Ishikawa (cell line): ENCODE measurements around the gene EEFSEC.

Source experiments
- CEBPB ChIP-seq: IDR thresholded peaks from 2 replicates; pipeline ENCODE4 v1.6.1; 2012
- CREB1 ChIP-seq: IDR thresholded peaks from 2 replicates; pipeline ENCODE4 v1.6.1; 2012; ENCODE audit warnings: low read depth
- EGR1 ChIP-seq: IDR thresholded peaks from 2 replicates; pipeline ENCODE4 v1.6.1; 2012
- EP300 ChIP-seq: IDR thresholded peaks from 2 replicates; pipeline ENCODE4 v1.6.1; 2012; ENCODE audit warnings: borderline replicate concordance
- FOXM1 ChIP-seq: IDR thresholded peaks from 2 replicates; pipeline ENCODE4 v1.6.1; 2012; ENCODE audit warnings: low read depth, borderline replicate concordance
- MAX ChIP-seq: IDR thresholded peaks from 2 replicates; pipeline ENCODE4 v1.6.1; 2012
- NFIC ChIP-seq: IDR thresholded peaks from 2 replicates; pipeline ENCODE4 v1.6.1; 2012
- RAD21 ChIP-seq: IDR thresholded peaks from 2 replicates; pipeline ENCODE4 v1.6.1; 2012; ENCODE audit warnings: low read depth
- REST ChIP-seq: IDR thresholded peaks from 2 replicates; pipeline ENCODE4 v1.6.1; 2012; ENCODE audit warnings: low read depth, mild to moderate bottlenecking
- TAF1 ChIP-seq: IDR thresholded peaks from 2 replicates; pipeline ENCODE4 v1.6.1; 2012; ENCODE audit warnings: low read depth, mild to moderate bottlenecking
- TCF12 ChIP-seq: IDR thresholded peaks from 2 replicates; pipeline ENCODE4 v1.6.1; 2012; ENCODE audit warnings: low read depth
- TEAD4 ChIP-seq: IDR thresholded peaks from 2 replicates; pipeline ENCODE4 v1.6.1; 2012
- USF1 ChIP-seq: IDR thresholded peaks from 2 replicates; pipeline ENCODE4 v1.6.1; 2012
- YY1 ChIP-seq: IDR thresholded peaks from 2 replicates; pipeline ENCODE4 v1.6.1; 2012; ENCODE audit warnings: low read depth
- ZBTB7A ChIP-seq: IDR thresholded peaks from 2 replicates; pipeline ENCODE4 v1.6.1; 2012; ENCODE audit warnings: low read depth

The EEFSEC gene

GRCh38 chr3:128236657-128237056 lies 83.4 kb downstream of the EEFSEC start:
- no peak for TF ChIP-seq FOXM1
- no peak for TF ChIP-seq TEAD4
- no peak for TF ChIP-seq YY1
- TF ChIP-seq EGR1 = no peak
- TF ChIP-seq EP300 = no peak
- no peak for TF ChIP-seq RAD21

GRCh38 chr3:128237348-128238183 lies 84.3 kb downstream of the EEFSEC start:
- TF ChIP-seq MAX (no peak), FOXM1 (no peak)

- no peak for TF ChIP-seq TCF12
- no peak for TF ChIP-seq RAD21
- TF ChIP-seq MAX = no peak
- TF ChIP-seq TEAD4 = no peak
- no peak for TF ChIP-seq EGR1
- TF ChIP-seq REST = no peak
- no peak for TF ChIP-seq FOXM1
- TF ChIP-seq CEBPB = no peak
- no peak for TF ChIP-seq TAF1
- TF ChIP-seq NFIC = no peak
- no peak for TF ChIP-seq ZBTB7A
- TF ChIP-seq EP300 = no peak
- TF ChIP-seq YY1 = no peak
- no peak for TF ChIP-seq CREB1
These were observed 84.9 kb downstream of the EEFSEC start for GRCh38 chr3:128238184-128238489.

GRCh38 chr3:128239304-128239703 lies 86.0 kb downstream of the EEFSEC start:
- TF ChIP-seq RAD21 (no peak), EP300 (no peak), ZBTB7A (no peak), FOXM1 (no peak), USF1 (no peak), EGR1 (no peak), REST (no peak), MAX (no peak), NFIC (no peak)

- TF ChIP-seq TEAD4 = no peak
- TF ChIP-seq REST = no peak
- no peak for TF ChIP-seq EGR1
- TF ChIP-seq CREB1 = no peak
- TF ChIP-seq RAD21 = no peak
- TF ChIP-seq EP300 = no peak
- TF ChIP-seq FOXM1 = no peak
- TF ChIP-seq MAX = no peak
- TF ChIP-seq CEBPB = no peak
- TF ChIP-seq NFIC = no peak
- TF ChIP-seq USF1 = no peak
- no peak for TF ChIP-seq TCF12
- no peak for TF ChIP-seq TAF1
- no peak for TF ChIP-seq ZBTB7A
- TF ChIP-seq YY1 = no peak
These were observed 87.0 kb downstream of the EEFSEC start for GRCh38 chr3:128240232-128240631.
